ENCODE results near the gene MYH9.

GRCh38 chr22:36385491-36386350 lies 2.0 kb downstream of the MYH9 start:
- TF ChIP-seq ZNF398 (tag by site-specific recombination; IDR thresholded peaks at IDR 0.05): no peak
- no peak for TF ChIP-seq ZNF175 (tag by site-specific recombination; IDR thresholded peaks at IDR 0.05)
- TF ChIP-seq ZNF10 (tag by site-specific recombination; IDR thresholded peaks at IDR 0.05): no peak
- no peak for TF ChIP-seq CTCF (tag by site-specific recombination; IDR thresholded peaks at IDR 0.05)
- no peak for TF ChIP-seq ZNF629 (tag by site-specific recombination; IDR thresholded peaks at IDR 0.05)
- TF ChIP-seq ZSCAN23 (tag by site-specific recombination; IDR thresholded peaks at IDR 0.05): no peak
- TF ChIP-seq KLF16 (tag by site-specific recombination; IDR thresholded peaks at IDR 0.05): no peak

Data from HEK293 (cell line).